ENCODE data around the gene PLCE1.

GRCh38 chr10:94001416-94001810 lies 7.7 kb downstream of the PLCE1 start:
- TF ChIP-seq CTCF (IDR thresholded peaks at IDR 0.05) (no peak), POLR2A (IDR thresholded peaks at IDR 0.05) (no peak)
